ENCODE measurements around the gene ARID3C. TPM values are rescaled to one million over a fixed set of nuclear protein-coding genes. Genes with fewer than 3 reads are reported as not detected.

Gene ARID3C
- total RNA-seq, 4 donors from 2014 or later: not detected

- TF ChIP-seq CTCF (IDR thresholded peaks at IDR 0.05; ENCODE audit: low read depth): no peak
Observed at GRCh38 chr9:34658461-34658860, 29.6 kb upstream of the ARID3C start.

- no peak for TF ChIP-seq CTCF (IDR thresholded peaks at IDR 0.05; ENCODE audit: low read depth)
Observed at GRCh38 chr9:34656992-34657391, 28.1 kb upstream of the ARID3C start.

GRCh38 chr9:34655394-34655793, 26.5 kb upstream of the ARID3C start:
- no peak for TF ChIP-seq CTCF (IDR thresholded peaks at IDR 0.05; ENCODE audit: low read depth)

- TF ChIP-seq CTCF (IDR thresholded peaks at IDR 0.05; ENCODE audit: low read depth): no peak
Observed at GRCh38 chr9:34654323-34655051, 25.6 kb upstream of the ARID3C start.

GRCh38 chr9:34653151-34654072, 24.5 kb upstream of the ARID3C start:
- no peak for TF ChIP-seq CTCF (IDR thresholded peaks at IDR 0.05; ENCODE audit: low read depth)

- TF ChIP-seq CTCF (IDR thresholded peaks at IDR 0.05; ENCODE audit: low read depth): no peak
Observed at GRCh38 chr9:34652602-34653000, 23.7 kb upstream of the ARID3C start.
